Epithelial cell of proximal tubule (primary cell): Measurements from ENCODE around the gene PSMG1. TPM values are rescaled to one million over a fixed set of nuclear protein-coding genes. Genes with fewer than 3 reads are reported as not detected.

ENCODE experiments used
- DNase-seq: peaks from one replicate; pipeline ENCODE4 v3.0.0-alpha.2; 2011; ENCODE audit warnings: low read depth
- H3K4me3 ChIP-seq: 2 replicates; pipeline ENCODE4 v1.5.1; 2011; ENCODE audit warnings: low read depth, mild to moderate bottlenecking, low read length
- CTCF ChIP-seq: conservative IDR thresholded peaks from 2 replicates; pipeline ENCODE4 v1.5.1; 2012; ENCODE audit warnings: low read depth, mild to moderate bottlenecking, low read length
- total RNA-seq: library from RNA; depleted of rRNA; stranded (reverse); fragments of >200 nt; gene quantifications from 2 replicates; pipeline ENCODE4 v1.2.3, GENCODE V29; 2015

Gene PSMG1
- total RNA-seq, 1 donor from 2014 or later, result 47.1 TPM

DNA sequence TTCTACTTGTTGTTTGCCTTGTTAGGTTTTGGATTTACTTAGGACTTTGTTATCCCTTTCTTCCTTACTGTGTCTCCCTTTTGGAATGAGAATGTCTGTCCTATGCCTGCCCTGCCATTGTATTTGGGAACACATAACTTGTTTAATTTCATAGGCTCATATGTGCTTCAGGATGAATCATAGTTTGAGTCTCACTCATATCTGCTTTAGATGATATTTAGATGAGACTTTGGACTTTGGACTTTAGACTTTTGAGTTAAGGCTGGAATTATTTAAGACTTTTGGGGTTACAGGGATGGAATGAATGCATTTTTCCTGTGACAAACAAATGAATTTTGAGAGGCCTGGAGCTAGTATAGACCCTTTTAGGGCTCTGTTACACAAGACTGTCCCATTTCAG is 33.4 kb downstream of the PSMG1 start:
- no peak overlapping the region for H3K4me3 ChIP-seq
- TF ChIP-seq CTCF, result no peak
- DNase-seq, result no peak

- TF ChIP-seq CTCF, result no peak
- no peak for DNase-seq
- no peak overlapping the region for H3K4me3 ChIP-seq
These were observed 34.3 kb downstream of the PSMG1 start for GRCh38 chr21:39148975-39149374.

DNA sequence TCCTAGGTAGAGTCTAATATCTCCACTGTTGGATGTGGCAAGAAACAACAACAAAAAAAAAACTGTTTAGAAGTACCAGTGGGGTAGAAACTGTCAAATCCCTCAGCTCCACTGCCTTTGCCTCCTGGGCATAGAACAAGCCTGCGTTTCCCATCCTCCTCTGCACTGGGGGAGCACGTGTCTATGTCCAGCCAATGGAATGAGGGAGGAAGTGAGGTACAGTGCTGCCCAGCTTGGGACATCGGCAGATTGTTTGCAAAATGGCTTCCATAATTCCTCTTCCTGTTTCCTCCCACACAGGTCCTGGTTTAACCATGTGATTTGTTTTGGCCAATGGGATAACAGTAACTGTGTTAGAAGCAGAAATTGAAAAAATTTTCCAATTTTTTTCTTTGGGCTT is 39.1 kb downstream of the PSMG1 start:
- no peak for DNase-seq
- no peak for TF ChIP-seq CTCF
- H3K4me3 ChIP-seq, result no peak overlapping the region

GRCh38 chr21:39142972-39143371 is 40.3 kb downstream of the PSMG1 start:
- DNase-seq, result no peak
- TF ChIP-seq CTCF, result no peak
- H3K4me3 ChIP-seq, result no peak overlapping the region

GRCh38 chr21:39141502-39141901 is 41.7 kb downstream of the PSMG1 start:
- TF ChIP-seq CTCF, result no peak
- H3K4me3 ChIP-seq, result no peak overlapping the region
- DNase-seq, result no peak

GRCh38 chr21:39137248-39138178 is 45.7 kb downstream of the PSMG1 start:
- H3K4me3 ChIP-seq, result no peak overlapping the region
- DNase-seq, result no peak
- TF ChIP-seq CTCF, result peak; percentile 6

GRCh38 chr21:39136711-39137110 is 46.5 kb downstream of the PSMG1 start:
- DNase-seq, result no peak
- no peak for TF ChIP-seq CTCF
- no peak overlapping the region for H3K4me3 ChIP-seq
